MV-4-11 (cell line): ENCODE data around the gene PDLIM1.
"Not testable (repeated sequence)": the region's sequence is repeated elsewhere in the genome, so short reads cannot be mapped to it uniquely, and the experiment has no call there.

ENCODE experiments used
- DNase-seq: peaks from one replicate; lab custom pipeline; 2025; lab: John Stamatoyannopoulos, UW

The PDLIM1 gene

GRCh38 chr10:95202865-95203264 is 87.9 kb downstream of the PDLIM1 start:
- DNase-seq = not testable (repeated sequence)

- DNase-seq = no peak
These were observed 89.1 kb downstream of the PDLIM1 start for GRCh38 chr10:95201736-95202135.

- no peak for DNase-seq
These were observed 94.8 kb downstream of the PDLIM1 start for GRCh38 chr10:95196046-95196445.

- no peak for DNase-seq
These were observed 96.9 kb downstream of the PDLIM1 start, which contains the start of gene ACSM6 for GRCh38 chr10:95193944-95194343. Gene ACSM6, plus strand, starts transcription at chr10:95194238. Its CDS starts 248 bp downstream, at chr10:95194486.

- DNase-seq = no peak
These were observed 102.2 kb downstream of the PDLIM1 start for GRCh38 chr10:95188593-95188992.

GRCh38 chr10:95187617-95188016 is 103.2 kb downstream of the PDLIM1 start:
- no peak for DNase-seq
